Measurements from ENCODE around the gene AFG3L2. TPM values are rescaled to one million over a fixed set of nuclear protein-coding genes. Genes with fewer than 3 reads are reported as not detected.

The AFG3L2 gene
- total and polyA plus RNA-seq, 2 experiments from 2014 or later: 50.3 to 105 TPM

DNA sequence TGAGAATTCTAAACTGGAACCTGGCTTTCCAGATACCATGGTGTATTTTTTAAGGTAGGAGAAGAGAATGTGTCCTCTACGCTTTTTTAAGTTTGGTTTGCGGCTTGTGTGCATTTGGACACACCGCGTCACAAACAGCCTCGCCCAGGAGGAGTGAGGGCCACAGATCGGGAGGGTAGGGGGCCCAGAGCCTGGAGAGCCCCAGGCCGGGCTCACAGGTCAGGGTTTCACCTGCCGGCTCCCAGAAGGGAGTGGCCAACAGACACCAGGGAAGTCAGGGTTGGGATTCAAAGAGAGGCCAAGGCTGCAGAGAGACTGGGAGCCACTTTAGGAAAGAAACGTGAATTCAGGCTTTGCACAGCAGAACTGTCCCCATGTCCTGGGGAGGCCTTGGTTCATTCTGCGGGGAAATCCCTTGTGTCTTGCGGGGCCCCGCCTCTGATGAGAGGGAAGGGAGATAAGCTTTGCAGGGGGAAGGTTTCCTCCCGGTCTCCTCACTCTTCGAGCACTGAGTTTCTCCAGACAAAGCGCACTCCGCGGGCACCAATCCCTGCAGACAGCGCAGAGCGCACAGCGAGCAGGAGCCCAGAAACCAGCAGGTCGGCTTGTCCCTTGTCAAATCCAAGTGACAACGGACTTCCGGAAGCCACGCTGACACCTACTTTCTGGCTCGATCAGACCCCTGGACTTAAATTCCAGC is 70.9 kb downstream of the AFG3L2 start (continued):
- TF ChIP-seq, protein P1, sequence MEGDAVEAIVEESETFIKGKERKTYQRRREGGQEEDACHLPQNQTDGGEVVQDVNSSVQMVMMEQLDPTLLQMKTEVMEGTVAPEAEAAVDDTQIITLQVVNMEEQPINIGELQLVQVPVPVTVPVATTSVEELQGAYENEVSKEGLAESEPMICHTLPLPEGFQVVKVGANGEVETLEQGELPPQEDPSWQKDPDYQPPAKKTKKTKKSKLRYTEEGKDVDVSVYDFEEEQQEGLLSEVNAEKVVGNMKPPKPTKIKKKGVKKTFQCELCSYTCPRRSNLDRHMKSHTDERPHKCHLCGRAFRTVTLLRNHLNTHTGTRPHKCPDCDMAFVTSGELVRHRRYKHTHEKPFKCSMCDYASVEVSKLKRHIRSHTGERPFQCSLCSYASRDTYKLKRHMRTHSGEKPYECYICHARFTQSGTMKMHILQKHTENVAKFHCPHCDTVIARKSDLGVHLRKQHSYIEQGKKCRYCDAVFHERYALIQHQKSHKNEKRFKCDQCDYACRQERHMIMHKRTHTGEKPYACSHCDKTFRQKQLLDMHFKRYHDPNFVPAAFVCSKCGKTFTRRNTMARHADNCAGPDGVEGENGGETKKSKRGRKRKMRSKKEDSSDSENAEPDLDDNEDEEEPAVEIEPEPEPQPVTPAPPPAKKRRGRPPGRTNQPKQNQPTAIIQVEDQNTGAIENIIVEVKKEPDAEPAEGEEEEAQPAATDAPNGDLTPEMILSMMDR (conservative IDR thresholded peaks at IDR 0.05; ENCODE audit: low read depth in 2 of 2): no peak
- TF ChIP-seq, protein P2, sequence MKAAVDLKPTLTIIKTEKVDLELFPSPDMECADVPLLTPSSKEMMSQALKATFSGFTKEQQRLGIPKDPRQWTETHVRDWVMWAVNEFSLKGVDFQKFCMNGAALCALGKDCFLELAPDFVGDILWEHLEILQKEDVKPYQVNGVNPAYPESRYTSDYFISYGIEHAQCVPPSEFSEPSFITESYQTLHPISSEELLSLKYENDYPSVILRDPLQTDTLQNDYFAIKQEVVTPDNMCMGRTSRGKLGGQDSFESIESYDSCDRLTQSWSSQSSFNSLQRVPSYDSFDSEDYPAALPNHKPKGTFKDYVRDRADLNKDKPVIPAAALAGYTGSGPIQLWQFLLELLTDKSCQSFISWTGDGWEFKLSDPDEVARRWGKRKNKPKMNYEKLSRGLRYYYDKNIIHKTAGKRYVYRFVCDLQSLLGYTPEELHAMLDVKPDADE (IDR thresholded peaks at IDR 0.05): no peak
- TF ChIP-seq NANOG (IDR thresholded peaks at IDR 0.05; ENCODE audit: borderline replicate concordance) (no peak), ZNF331 (CRISPR knock-in tag; IDR thresholded peaks at IDR 0.05; ENCODE audit: low read depth) (no peak), STAT1 (IDR thresholded peaks at IDR 0.05; ENCODE audit: unreplicated experiment) (no peak)
- TF ChIP-seq, protein P3, sequence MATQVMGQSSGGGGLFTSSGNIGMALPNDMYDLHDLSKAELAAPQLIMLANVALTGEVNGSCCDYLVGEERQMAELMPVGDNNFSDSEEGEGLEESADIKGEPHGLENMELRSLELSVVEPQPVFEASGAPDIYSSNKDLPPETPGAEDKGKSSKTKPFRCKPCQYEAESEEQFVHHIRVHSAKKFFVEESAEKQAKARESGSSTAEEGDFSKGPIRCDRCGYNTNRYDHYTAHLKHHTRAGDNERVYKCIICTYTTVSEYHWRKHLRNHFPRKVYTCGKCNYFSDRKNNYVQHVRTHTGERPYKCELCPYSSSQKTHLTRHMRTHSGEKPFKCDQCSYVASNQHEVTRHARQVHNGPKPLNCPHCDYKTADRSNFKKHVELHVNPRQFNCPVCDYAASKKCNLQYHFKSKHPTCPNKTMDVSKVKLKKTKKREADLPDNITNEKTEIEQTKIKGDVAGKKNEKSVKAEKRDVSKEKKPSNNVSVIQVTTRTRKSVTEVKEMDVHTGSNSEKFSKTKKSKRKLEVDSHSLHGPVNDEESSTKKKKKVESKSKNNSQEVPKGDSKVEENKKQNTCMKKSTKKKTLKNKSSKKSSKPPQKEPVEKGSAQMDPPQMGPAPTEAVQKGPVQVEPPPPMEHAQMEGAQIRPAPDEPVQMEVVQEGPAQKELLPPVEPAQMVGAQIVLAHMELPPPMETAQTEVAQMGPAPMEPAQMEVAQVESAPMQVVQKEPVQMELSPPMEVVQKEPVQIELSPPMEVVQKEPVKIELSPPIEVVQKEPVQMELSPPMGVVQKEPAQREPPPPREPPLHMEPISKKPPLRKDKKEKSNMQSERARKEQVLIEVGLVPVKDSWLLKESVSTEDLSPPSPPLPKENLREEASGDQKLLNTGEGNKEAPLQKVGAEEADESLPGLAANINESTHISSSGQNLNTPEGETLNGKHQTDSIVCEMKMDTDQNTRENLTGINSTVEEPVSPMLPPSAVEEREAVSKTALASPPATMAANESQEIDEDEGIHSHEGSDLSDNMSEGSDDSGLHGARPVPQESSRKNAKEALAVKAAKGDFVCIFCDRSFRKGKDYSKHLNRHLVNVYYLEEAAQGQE (IDR thresholded peaks at IDR 0.05; ENCODE audit: unreplicated experiment): no peak

DNA sequence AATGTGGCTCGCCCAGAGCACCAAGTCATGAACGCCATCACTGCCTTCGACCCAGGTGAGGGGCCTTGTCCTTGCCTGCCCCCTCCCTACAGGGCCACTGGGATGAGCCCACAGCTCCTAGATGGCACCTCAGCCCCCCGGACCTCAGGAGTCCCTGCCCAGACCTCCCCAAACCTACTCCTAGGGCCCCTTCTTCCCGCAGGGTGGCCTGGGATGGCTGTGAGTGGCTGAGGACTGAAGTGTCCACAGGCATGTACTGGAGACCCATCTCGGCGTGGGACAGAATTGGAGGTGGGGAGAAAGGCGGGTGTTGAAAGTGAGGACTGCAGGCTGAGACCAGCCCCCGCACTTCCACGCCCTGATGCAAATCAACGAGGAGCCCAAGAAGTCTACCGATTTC is 71.8 kb downstream of the AFG3L2 start:
- H3K79me2 ChIP-seq (replicated peaks; ENCODE audit: insufficient read depth): peaks cover 17% of the 10 kb centered on the region
- Mint-ChIP-seq H3K4me3 (no peak overlapping the region), H3K36me3 (ENCODE audit: low read depth) (peaks cover 10% of the 10 kb centered on the region), H3K9me3 (peaks cover 4% of the 10 kb centered on the region; the same call in 1 of the 3 replicates), H3K27me3 (ENCODE audit: insufficient read depth, low read depth, poor library complexity) (peaks cover 40% of the 10 kb centered on the region), H3K27ac (no peak overlapping the region), H3K4me1 (peaks cover 34% of the 10 kb centered on the region)
- H3F3A ChIP-seq (replicated peaks; ENCODE audit: low read depth): peaks cover 21% of the 10 kb centered on the region
- H3K9me2 ChIP-seq (ENCODE audit: insufficient read depth): no peaks in the 10 kb centered on the region
- H3K4me1 ChIP-seq (ENCODE audit: insufficient read depth): peaks cover 28% of the 10 kb centered on the region
- no peak overlapping the region for H3K27ac ChIP-seq (ENCODE audit: low read depth)
- peaks cover 4% of the 10 kb centered on the region; the same call in 1 of the 2 replicates for H3K36me3 ChIP-seq (ENCODE audit: insufficient read depth)
- no peaks in the 10 kb centered on the region; the same call in 1 of the 2 replicates for H4K20me1 ChIP-seq (replicated peaks; ENCODE audit: insufficient read depth)
- peaks cover 32% of the 10 kb centered on the region for H3K27me3 ChIP-seq (ENCODE audit: insufficient read depth)
- H3K4me3 ChIP-seq: no peak overlapping the region
- H2AFZ ChIP-seq: no peak overlapping the region
- H3K4me2 ChIP-seq: no peak overlapping the region; the same call in 1 of the 2 replicates
- no peak for DNase-seq (ENCODE audit: low spot score)
- ATAC-seq: no peak
- TF ChIP-seq, protein P1 (conservative IDR thresholded peaks at IDR 0.05; ENCODE audit: low read depth in 2 of 2): no peak
- TF ChIP-seq JUNB (IDR thresholded peaks at IDR 0.05; ENCODE audit: unreplicated experiment) (no peak), EZH2 (IDR thresholded peaks at IDR 0.05; ENCODE audit: low read depth, unreplicated experiment) (no peak), ZNF114 (CRISPR knock-in tag; IDR thresholded peaks at IDR 0.05) (no peak), ZNF331 (CRISPR knock-in tag; IDR thresholded peaks at IDR 0.05; ENCODE audit: low read depth) (no peak), EZH2phosphoT487 (IDR thresholded peaks at IDR 0.05; ENCODE audit: unreplicated experiment) (no peak)
- TF ChIP-seq, protein P3 (IDR thresholded peaks at IDR 0.05; ENCODE audit: unreplicated experiment): no peak
- TF ChIP-seq, protein P2 (IDR thresholded peaks at IDR 0.05): no peak
